Common myeloid progenitor, CD34-positive (primary cell): ENCODE measurements around the gene PLPP2.
"Not testable (repeated sequence)": the region's sequence is repeated elsewhere in the genome, so short reads cannot be mapped to it uniquely, and the experiment has no call there.

Source experiments
- CTCF ChIA-PET: fragments of 350-600 bp; sonication (Branson Sonifier 250); formaldehyde crosslinking; loops from one replicate; lab custom pipeline; 2021; ENCODE audit warnings: antibody characterized with exemption; lab: Charles Lee
- POLR2A ChIA-PET: fragments of 350-600 bp; sonication (Branson Sonifier 250); formaldehyde crosslinking; loops from one replicate; lab custom pipeline; 2021; ENCODE audit warnings: antibody characterized with exemption; lab: Charles Lee
- DNase-seq, 3 donors: peaks; one replicate each; pipeline versions ENCODE4 v3.0.0 to v3.0.0-alpha.2; 2013
- H3K27ac ChIP-seq, 2 experiments: 1 replicate in 1 of 2; 2 replicates in 1 of 2; pipeline ENCODE4 v1.7.0; 2013; ENCODE audit warnings: inconsistent platforms in 2 of 2, low read length in 2 of 2, mild to moderate bottlenecking in 2 of 2, low read depth in 1 of 2, moderate library complexity in 1 of 2; ENCODE audit not compliant: severe bottlenecking in 2 of 2, insufficient read depth in 1 of 2, poor library complexity in 1 of 2
- H3K27me3 ChIP-seq, 5 experiments: replicated peaks in 2 of 5; 1 replicate in 3 of 5; 2 replicates in 2 of 5; pipeline versions ENCODE4 v1.6.1 to v1.7.0; 2013; ENCODE audit warnings: low read length in 4 of 5, mild to moderate bottlenecking in 2 of 5, moderate library complexity in 2 of 5, inconsistent platforms in 1 of 5; ENCODE audit not compliant: insufficient read depth in 5 of 5, control insufficient read depth in 4 of 5
- H3K36me3 ChIP-seq, 4 experiments: 1 replicate in 2 of 4; 2 replicates in 2 of 4; pipeline versions ENCODE4 v1.6.1 to v1.7.0; 2013; ENCODE audit warnings: low read length in 3 of 4, control low read depth in 1 of 4, mild to moderate bottlenecking in 1 of 4; ENCODE audit not compliant: control insufficient read depth in 4 of 4, insufficient read depth in 4 of 4
- H3K4me1 ChIP-seq, 4 experiments: 1 replicate in 3 of 4; 2 replicates in 1 of 4; pipeline versions ENCODE4 v1.6.1 to v1.7.1; 2013; ENCODE audit warnings: low read length in 3 of 4, mild to moderate bottlenecking in 3 of 4, control low read depth in 1 of 4, inconsistent platforms in 1 of 4, moderate library complexity in 1 of 4; ENCODE audit not compliant: control insufficient read depth in 4 of 4, insufficient read depth in 4 of 4; ENCODE audit errors: control extremely low read depth in 1 of 4
- H3K4me3 ChIP-seq, 7 experiments: 1 replicate in 4 of 7; 2 replicates in 3 of 7; pipeline versions ENCODE4 v1.5.1 to v1.7.0; 2013; ENCODE audit warnings: mild to moderate bottlenecking in 7 of 7, low read length in 6 of 7, moderate library complexity in 6 of 7, inconsistent platforms in 2 of 7, low read depth in 2 of 7, control low read depth in 1 of 7; ENCODE audit not compliant: insufficient read depth in 4 of 7, control insufficient read depth in 1 of 7; ENCODE audit errors: extremely low read depth in 1 of 7
- H3K9me3 ChIP-seq, 5 experiments: 1 replicate in 4 of 5; 2 replicates in 1 of 5; pipeline versions ENCODE4 v1.6.1 to v1.7.1; 2013; ENCODE audit warnings: low read length in 4 of 5, mild to moderate bottlenecking in 2 of 5, inconsistent platforms in 1 of 5, low read depth in 1 of 5, moderate library complexity in 1 of 5; ENCODE audit not compliant: control insufficient read depth in 4 of 5, insufficient read depth in 2 of 5; ENCODE audit errors: control extremely low read depth in 1 of 5
- WGBS: methylation state at CpG from one replicate; pipeline ENCODE4 v1.1.5; 2013; ENCODE audit not compliant: insufficient coverage; 5-methylcytosine and 5-hydroxymethylcytosine counted together

Gene PLPP2

GRCh38 chr19:271856-272255, 19.3 kb downstream of the PLPP2 start:
- POLR2A ChIA-PET: interaction anchor here (0.6 kb wide), 1 partner anchor 10 kb away, joined by 4 read pairs; no protein-coding TSS in a partner anchor
- Histone ChIP-seq H3K27ac (no peak overlapping the region), H3K4me3 (no peak overlapping the region), H3K36me3 (no peaks in the 10 kb centered on the region), H3K9me3 (no peaks in the 10 kb centered on the region), H3K4me1 (peaks cover 0 to 7% (median 5%) of the 10 kb centered on the region in 4 experiments), H3K27me3 (peaks cover 4 to 38% (median 11%) of the 10 kb centered on the region in 5 experiments)
- 28% methylated on average over 6 of the region's 6 CpGs for WGBS
- DNase-seq: peak in 1 of 3 donors; percentile 30
- CTCF ChIA-PET: no interaction called here

DNA sequence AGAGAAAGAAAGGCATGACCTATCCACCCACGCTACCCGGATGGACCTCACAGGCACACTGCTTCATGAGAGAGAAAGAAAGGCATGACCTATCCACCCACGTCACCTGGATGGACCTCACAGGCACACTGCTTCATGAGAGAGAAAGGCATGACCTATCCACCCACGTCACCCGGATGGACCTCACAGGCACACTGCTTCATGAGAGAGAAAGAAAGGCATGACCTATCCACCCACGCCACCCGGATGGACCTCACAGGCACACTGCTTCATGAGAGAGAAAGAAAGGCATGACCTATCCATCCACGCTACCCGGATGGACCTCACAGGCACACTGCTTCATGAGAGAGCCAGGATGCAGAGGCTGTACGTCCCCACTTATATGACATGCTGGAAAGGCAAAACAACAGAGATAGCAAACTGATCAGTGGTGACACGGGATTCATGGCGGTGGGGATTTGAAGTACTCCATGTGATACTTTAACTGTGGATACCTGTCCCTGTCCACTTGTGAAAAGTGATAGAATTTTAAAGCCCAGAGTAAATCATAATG, 20.4 kb downstream of the PLPP2 start:
- H3K9me3 ChIP-seq, POLR2A ChIA-PET, H3K27ac ChIP-seq, CTCF ChIA-PET, H3K36me3 ChIP-seq, H3K4me1 ChIP-seq, DNase-seq, H3K4me3 ChIP-seq: not testable (repeated sequence)
- H3K27me3 ChIP-seq: peaks cover 4 to 40% (median 16%) of the 10 kb centered on the region in 5 experiments
- 94% methylated on average over 4 of the region's 12 CpGs for WGBS

DNA sequence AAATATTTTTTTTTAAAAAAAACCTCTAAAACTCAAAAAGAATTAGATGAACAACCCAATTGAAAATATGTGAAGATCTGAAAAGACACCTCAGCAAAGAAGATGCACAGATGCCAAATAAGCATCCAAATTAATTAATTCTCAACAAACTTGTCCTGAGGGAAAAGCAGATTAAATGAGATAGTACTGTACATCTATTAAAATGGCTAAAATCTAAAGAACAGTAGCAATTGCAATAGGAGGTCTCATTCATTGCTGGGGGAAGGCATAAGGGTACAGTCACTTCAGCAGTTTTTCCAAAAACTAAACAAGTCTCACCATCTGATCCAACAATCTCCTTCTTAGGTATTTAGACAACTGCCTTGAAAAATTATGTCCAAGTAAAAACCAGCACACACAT, 22.0 kb downstream of the PLPP2 start:
- CTCF ChIA-PET: no interaction called here
- POLR2A ChIA-PET: no interaction called here
- peaks cover 4 to 55% (median 24%) of the 10 kb centered on the region in 5 experiments for H3K27me3 ChIP-seq
- H3K4me3 ChIP-seq: no peak overlapping the region
- H3K36me3 ChIP-seq: no peaks in the 10 kb centered on the region
- H3K9me3 ChIP-seq: no peaks in the 10 kb centered on the region
- no peak overlapping the region for H3K27ac ChIP-seq
- H3K4me1 ChIP-seq: peaks cover 0 to 7% (median 5%) of the 10 kb centered on the region in 4 experiments
- no peak for DNase-seq

- CTCF ChIA-PET: no interaction called here
- no peaks in the 10 kb centered on the region for H3K36me3 ChIP-seq
- 100% methylated on average over 1 of the region's 1 CpG for WGBS
These were observed 29.1 kb downstream of the PLPP2 start for GRCh38 chr19:262125-262524.

GRCh38 chr19:256804-257203, 34.4 kb downstream of the PLPP2 start:
- H3K4me3 ChIP-seq, CTCF ChIA-PET, POLR2A ChIA-PET, H3K9me3 ChIP-seq, H3K27ac ChIP-seq, H3K4me1 ChIP-seq, DNase-seq, H3K36me3 ChIP-seq: not testable (repeated sequence)
- WGBS: no CpG with 5 or more reads among the region's 3 CpGs
- peaks cover 0 to 20% (median 6%) of the 10 kb centered on the region in 5 experiments for H3K27me3 ChIP-seq

More at GRCh38 chr19:262125-262524, 29.1 kb downstream of the PLPP2 start:
- Histone ChIP-seq H3K4me1 (peaks cover 0 to 4% (median 3%) of the 10 kb centered on the region in 4 experiments), H3K27ac (no peak overlapping the region), H3K4me3 (no peak overlapping the region), H3K27me3 (peaks cover under 1 to 38% (median 17%) of the 10 kb centered on the region in 5 experiments), H3K9me3 (no peaks in the 10 kb centered on the region)
- POLR2A ChIA-PET: no interaction called here
- DNase-seq: no peak

DNA sequence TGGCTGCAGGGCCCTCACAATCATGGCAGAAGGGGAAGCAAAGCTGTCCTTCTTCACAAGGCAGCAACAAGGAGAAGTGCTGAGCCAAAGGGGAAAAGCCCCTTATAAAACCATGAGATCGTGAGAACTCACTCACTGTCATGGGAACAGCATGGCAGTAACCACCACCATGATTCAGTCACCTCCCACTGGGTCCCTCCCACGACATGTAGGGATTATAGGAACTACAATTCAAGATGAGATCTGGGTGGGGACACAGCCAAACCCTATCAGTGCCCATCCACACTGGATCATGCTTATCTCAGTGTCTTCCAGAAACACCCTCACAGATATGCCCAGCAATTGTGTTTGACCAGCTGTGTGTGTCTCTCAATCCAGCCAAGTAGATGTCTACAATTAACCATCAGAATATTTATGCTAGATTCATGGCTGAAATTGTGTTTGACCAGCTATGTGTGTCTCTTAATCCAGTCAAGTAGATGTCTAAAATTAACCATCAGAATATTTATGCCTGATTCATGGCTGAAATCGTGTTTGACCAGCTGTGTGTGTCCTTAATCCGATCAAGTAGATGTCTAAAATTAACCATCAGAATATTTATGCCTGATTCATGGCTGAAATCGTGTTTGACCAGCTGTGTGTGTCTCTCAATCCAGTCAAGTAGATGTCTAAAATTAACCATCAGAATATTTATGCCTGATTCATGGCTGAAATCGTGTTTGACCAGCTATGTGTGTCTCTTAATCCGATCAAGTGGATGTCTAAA, 38.6 kb downstream of the PLPP2 start:
- CTCF ChIA-PET, POLR2A ChIA-PET: not testable (repeated sequence)
- WGBS: 40% methylated on average over 1 of the region's 7 CpGs

DNA sequence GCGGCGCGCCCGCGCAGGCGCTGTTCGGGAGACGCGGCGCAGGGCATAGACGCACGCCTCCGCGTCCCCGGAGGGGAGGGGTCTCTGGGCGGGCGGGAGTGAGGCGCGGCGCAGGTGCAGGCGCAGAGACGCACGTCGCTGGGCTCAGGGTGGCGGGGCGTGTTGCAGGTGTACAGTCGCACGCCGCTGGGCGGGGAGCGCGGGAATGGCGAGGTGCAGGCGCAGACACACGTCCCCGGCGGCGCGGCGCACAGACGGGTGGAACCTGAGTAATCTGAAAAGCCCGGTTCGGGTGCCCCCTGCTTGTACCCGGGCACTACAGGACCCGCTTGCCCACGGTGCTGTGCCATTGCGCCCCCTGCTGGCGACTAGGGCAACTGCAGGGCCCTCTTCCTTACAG, 44.7 kb downstream of the PLPP2 start:
- CTCF ChIA-PET: no interaction called here
- H3K27me3 ChIP-seq: no peaks in the 10 kb centered on the region
- H3K27ac ChIP-seq: no peak overlapping the region
- no peak overlapping the region for H3K4me3 ChIP-seq
- H3K36me3 ChIP-seq: no peaks in the 10 kb centered on the region
- POLR2A ChIA-PET: no interaction called here
- H3K4me1 ChIP-seq: no peaks in the 10 kb centered on the region
- peaks cover 0 to 5% (median 0%) of the 10 kb centered on the region in 5 experiments for H3K9me3 ChIP-seq
- WGBS: 73% methylated on average over 38 of the region's 48 CpGs
- no peak for DNase-seq

More for the DNA sequence above, 38.6 kb downstream of the PLPP2 start:
- not testable (repeated sequence) for DNase-seq, H3K27ac ChIP-seq, H3K4me3 ChIP-seq, H3K36me3 ChIP-seq, H3K4me1 ChIP-seq, H3K9me3 ChIP-seq
- H3K27me3 ChIP-seq: peaks cover 0 to 18% (median 6%) of the 10 kb centered on the region in 5 experiments
